Measurements from ENCODE around the gene KIAA1671.

Gene KIAA1671

DNA sequence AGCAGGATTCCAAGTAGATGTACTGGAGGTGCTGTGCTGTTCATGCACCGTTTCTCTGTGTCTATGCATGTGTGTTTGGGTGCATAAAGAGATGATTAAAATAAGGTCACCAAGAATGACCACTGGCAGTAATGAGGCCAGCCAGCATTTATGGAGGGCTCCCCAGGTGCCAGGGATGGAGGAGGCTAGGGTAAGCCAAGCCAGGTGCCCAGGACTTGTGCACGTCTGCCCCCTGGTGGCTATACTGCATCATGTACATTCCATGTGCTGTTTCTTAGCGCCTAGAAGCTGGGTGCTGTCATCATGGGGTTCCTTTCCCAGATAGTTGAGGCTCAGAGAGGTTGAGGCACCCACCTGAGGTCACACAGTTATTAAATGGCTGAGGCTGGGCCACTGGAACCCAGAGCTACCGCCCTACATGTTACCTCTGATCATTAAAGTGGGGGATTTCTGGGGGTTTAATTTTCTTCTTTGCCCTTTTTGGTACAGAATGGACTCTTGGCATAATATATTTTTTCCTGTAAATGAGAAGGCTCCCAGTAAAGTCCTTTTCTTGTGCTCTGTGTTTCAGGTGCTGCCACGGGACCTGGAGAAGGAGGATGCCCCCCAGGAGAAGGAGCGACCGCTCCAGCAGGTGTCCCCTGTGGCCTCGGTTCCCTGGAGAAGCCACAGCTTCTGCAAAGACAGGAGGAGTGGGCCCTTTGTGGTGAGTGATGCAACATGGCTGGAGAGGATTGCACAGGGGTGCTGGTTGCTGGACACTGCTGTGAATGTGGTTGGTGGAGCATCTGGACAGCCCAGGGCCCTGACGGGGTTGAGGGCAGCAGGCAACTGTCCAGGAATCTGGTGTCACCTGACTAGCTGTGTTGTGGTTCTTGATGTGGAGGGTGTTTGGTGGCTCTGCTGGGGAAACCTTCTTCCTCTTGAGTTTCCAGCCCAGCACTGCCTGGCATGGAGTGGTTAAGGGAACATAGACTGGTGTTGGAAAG lies 96.4 kb downstream of the KIAA1671 start:
- DNase-seq, result peak; percentile 76

DNA sequence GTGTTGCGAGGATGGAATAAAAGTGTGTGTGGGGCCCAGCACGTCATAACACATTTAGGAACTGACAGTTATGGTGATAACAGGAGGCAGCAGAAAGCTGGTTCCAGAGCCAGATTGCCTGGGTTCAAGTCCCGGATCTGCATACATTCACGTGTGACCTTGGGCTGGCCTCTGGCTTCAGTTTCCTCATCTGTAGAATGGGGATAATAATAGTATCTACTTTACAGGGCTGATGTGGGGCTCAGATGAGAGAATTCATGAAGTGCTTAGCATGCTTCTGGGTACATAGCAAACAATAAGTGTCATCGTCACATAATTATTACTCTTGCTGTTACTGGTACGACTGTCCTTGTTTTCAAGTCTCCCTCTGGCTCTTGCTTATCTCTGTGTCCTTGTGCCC lies 97.3 kb downstream of the KIAA1671 start:
- no peak for DNase-seq

DNA sequence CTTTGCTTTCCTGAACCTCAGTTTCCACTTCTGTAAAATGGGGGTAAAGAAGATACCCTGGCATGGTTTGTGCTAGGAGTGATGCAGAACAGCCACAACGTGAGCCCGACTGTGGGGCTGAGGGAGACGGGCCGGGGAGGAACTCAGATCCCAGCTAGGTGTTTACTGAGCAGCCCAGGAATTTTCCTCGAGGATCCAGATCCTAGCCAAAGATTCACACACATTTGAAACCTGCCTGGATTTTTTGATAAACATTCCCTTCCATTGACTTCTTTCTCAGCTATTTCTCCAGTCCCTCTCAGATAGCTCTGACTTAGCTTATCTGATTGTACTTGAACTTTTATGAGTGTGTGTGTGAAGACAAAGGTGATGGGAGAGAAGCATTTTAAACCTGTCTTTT lies 98.0 kb downstream of the KIAA1671 start:
- no peak for DNase-seq

DNA sequence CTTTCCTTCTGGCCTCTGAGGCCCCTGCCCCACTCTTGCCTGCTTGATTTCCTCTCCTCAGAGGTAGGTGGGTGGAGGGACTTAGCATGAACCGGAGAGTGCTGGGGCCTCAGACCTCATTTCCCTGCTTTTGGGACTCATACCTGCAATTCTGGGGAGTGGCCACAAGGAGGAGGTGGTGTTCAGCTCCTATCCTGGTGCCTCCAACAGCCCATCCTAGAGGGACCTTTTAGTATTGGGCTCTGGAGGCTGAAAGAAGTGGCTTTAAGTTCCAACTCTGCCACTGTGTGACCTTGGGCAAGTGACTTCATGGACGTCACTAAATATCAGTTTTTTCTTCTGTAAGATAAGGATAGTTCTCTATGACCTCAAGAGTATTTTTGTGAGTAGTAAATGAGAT lies 98.6 kb downstream of the KIAA1671 start:
- peak; percentile 51 for DNase-seq

DNA sequence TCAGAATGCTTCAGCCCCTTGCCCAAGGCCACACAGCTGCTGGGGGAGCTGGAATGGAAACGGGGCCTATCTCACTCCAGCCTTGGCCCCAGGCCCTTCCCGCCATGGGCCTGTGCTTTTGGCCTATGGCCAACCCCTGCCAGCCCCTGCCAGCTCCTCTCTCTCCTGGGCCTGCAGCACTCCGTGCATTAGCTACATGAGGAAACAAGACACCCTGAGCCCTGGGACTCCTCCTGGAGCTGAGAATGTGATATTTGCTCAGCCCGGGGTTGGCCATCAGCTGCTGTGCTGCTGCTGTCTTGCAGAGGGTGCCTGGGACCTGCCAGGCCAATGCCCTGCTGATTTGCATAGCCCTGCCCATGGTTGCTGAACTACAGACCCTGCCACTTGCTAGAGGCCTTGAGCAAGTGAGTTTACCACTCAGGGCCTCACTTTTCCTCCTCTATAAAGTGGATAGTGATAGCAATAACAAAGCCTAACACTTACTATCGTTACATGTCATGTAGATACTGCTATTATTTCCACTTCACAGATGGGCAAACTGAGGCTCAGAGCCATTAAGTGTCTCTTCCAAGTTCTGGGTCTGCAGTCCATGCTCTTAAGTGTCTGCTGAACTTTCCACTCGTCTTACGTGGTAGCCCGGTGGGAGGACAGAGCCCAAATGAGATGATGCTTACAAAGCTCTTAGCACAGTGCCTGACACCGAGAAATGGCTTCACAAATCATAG lies 99.6 kb downstream of the KIAA1671 start:
- peak; percentile 52 for DNase-seq

DNA sequence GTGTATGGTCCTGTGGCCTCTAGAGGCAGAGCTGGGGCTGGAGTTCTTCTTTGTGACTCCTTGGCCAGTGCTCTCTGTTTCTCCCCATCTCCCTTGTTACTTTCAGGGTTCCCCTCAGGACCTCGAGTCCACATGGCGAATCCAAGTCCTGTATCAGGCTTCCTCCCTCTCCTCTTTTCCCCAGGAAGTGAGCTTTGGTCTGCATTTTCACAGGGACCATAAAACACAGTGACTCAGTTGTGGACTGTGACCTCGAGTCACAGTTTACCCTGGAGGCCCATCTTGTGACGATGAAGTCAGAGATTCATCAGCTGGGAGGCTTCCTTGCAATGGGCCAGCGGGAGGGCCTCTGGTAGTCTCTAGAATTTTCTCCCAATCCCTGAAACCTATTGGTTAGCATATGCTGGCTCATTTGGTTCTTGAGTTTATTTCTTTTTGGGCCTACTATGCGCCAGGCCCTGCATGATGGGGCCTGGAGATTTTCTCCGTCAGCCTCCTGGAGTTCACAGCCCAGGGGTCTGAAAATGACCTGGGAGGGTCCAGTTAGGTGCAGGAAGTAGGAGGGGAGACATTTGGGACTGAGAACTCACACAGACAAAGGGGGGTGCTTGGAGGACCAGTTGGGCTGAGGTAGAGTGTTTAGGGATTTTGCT lies 100.8 kb downstream of the KIAA1671 start:
- DNase-seq, result peak; percentile 75

DNA sequence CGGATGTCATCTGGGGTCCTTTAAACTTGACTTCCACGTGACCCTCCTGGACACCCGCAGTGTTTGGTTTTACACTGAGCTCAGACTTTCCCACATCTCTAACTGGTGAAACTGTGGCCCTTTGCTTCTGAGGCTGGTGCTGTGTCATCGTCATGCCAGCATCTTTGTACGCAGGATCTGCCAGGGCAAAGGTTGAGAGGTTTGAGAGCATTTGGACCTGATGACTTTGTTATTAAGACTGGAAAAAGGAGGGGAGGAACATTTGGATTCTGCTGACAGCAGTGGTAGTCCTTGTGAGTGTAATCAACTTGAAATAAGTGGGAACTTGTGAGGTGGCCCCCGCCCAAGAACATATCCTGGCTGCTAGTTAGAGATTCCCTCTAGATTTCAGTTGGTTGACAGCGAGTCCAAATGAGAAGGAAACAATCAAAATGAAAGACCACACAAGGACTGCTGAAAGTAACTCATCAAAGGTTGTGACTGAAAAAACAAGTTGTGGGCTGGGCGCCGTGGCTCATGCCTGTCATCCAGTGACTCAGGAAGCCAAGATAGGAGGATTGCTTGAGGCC lies 102.5 kb downstream of the KIAA1671 start:
- DNase-seq, result peak; percentile 67

DNA sequence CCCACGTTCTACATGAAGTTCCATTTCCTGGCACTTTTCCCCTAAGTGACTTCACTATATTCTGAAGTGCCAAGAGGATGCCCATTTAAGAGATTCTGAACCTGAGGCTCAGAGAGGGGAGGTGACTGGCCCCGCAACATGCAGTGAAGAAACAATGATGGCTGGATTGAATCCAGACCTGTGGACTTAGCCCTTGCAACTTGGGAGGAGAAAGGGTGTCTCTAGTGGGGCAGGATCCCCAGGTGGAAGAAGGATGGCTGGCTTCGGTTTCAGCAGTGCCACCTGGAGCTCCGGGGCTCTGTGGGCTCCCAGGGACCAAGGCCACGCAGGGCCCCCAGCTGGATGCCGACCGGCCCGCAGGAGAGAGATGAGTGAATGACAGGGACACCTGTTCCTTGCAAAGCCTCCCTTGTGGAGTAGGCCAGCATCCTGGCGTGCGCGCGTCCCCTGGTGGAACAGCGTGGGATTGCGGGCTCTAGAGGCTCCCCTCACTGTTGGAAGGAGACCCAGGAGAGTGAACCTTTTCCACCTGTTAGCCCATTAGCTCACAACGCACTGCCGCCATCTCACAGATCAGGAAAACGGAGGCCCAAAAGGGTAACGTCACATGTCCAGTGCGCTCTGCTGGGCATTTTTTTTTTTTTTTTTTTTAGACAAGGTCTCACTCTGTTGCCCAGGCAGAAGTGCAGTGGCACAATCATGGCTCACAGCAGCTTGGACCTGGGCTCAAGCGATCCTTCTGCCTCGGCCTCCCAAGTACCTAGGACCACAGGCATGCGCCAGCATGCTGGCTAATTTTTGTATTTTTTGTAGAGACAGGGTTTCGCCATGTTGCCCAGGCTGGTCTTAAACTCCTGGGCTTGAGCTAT lies 104.7 kb downstream of the KIAA1671 start:
- peak; percentile 89 for DNase-seq

DNA sequence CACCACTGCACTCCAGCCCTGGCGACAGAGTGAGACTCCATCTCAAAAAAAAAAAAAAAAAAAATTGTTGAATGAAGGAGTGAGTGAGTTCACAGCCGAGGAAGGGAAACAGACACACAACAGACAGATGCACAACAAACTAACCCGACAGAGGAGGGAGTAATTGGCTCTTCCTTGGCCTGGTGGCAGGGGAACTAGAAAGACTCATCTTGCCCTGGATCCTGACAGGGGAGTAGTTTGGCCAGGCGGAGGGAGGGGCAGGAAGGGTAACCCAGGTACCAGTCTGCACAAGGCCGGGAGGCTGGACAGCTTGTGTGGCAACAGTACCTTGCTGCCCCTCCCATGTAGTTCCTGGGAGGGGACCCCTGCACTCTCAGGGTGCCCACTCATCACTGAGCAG lies 106.9 kb downstream of the KIAA1671 start:
- no peak for DNase-seq

DNA sequence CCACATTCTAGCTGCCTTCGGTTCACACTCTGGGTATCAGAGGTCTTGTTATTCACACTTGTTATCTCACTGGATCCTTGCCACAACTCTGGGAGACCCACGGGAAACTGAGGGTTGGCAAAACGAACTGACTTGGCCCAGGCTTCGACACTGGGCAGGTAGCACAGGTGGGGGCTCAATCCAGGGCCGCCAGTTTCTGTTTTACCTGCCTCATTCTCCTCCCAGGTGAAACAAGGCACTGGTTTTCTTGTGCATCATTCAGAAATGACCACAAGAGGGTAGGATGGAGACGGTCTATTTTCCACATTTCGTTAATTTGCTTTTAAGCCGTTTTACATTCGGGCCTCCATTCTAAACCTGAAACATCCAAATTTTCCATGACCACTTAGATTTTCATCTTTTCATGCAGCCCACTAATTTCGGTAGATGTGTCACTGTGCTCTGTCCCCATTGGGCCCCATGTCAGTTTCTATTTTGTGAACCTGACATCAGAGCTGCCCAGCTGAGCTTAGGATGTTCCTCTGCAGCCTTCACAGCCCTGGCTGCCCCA lies 108.1 kb downstream of the KIAA1671 start:
- DNase-seq, result no peak

DNA sequence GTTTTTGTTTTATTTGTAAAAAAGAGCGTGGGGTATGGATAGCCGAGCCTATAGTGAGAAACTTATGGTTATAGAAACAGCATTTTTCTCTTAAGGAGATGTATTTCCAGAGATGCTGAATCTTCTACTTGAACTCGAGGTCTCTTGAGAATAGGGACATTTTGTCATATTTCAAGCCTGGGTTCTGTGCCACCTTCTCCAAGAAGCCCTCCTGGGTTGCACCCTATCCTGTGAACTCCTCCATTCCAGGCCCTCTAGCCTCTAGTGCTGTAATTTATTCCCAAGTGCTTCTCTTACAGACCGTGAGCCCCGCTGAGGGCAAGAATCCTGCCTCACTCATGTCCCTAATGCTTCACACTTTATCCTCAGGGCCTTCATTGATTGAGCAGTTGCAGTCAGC lies 108.6 kb downstream of the KIAA1671 start:
- no peak for DNase-seq

DNA sequence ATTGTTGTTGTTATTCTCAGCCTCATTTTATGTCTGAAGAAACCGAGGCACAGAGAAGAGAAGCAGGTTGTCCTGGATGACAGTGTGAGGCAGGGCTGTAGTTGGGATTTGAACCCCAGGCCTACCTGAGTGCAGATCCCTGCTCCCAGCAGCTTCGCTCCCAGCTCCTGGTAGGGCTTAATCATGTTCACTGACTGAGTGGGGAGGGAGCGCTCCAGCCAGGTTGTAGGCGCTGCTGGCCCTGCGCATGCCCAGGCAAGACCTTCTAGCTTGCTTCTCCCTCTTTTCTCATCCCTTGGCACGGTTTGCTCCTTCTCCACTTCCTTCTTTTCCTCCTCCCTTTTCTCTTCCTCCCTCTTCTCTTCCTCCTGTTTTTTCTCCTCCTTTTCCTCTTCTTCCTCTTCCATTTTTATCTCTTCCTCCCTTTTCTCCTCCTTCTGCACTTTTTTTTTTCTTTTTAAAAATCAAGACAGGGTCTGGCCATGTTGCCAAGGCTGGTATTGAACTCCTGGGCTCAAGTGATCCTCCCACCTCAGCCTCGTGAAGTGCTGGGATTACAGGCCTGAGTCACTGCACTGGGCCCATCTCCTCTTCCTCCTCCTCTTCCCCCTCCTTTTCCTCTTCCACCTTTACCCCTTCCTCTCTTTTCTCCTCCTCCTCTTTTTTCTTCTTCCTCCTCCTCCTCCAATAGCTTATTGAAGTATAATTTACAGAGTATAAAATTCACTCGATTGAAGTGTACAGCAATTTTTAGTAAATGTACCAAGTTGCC lies 109.3 kb downstream of the KIAA1671 start:
- DNase-seq, result no peak

DNA sequence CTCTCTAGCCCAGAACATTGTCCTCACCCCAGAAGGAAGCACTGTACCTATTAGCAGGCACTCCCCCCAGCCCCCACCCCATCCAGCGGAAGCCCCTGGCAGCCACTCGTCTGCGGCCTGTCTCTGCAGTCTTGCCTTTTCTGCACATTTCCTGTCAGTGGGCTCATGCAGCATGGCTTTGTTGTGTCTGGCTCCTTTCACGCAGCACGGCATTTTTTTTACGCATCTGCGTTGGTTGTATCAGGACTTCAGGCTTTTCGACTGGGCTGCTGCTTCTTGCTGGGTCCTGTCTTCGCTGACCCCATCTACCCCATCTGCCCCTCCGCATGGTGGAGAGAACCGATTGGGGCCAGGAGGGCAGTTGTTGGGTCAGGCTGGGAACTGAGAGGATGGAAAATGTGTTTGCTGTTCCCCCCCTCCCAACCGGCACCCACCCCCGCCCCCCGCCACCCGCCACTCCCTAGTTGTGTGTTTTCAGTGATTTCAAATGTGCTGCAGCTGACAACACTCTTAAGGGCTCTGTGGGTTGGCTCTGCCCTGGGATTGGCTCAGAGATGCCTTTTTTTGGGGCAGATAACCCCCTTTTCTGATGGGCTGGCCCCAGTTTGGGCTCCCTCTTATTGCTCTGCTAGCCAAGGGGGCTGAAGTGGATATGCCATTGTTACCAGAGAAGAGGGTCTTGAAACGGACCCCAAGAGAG lies 110.0 kb downstream of the KIAA1671 start:
- peak; percentile 77 for DNase-seq

DNA sequence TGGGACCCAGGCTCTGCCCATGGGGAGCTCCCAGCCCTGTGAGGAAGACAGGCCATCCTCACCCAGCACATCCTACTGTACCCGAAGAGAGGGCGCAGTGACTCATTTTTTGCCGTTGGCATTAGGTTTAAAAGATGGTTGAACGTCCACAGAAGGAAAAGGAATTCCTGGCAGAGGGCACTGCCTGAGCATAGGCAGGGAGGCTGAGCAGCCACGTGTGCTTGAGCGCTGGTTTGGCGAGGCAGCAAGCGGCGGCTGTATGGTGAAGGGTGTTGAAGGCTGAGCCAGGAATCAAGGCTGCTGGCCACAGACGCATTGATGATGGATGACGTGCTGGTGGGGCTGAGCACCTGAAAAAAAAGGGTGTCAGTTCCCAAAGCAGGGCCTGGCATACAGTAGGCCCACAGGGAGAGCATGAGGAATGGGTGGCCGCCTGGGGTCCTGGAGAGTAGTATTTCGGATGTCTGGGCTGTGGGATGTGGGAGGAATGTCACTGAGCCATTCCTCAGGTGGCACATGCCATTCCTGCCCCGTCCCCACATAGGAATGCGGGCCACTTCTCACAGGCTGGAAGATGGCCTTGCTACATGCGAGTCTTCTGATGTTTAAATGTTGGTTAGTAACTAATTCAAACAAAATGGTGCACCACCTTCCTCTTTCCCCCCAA lies 112.5 kb downstream of the KIAA1671 start:
- DNase-seq, result no peak

DNA sequence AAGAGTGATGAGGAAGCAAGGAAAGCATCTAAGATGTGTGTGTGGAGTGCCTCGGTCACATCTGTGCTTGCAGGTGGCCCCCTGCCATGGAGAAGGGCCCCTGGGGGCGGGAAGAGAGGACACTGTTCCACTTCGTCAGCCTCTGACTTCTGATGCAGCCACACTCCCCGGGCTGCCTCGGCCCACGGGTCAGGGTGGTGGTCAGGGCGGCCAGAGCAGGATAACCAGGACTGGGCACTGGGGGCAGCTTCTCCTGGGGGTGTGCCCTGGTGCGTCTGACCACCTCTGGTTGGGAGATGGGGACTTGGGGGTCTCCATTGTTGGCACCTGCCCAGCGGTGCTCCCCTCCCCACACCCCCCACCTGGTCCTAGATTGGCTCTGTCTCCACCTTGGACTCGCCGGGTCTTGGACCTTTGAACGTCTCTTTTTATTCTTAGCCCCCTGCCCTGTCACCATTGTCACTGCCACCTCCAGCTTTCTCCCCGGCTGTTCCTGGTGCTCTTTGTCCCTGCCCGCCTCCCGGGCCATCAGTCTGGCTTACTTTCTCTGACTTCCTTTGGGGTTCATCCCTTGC lies 114.4 kb downstream of the KIAA1671 start:
- DNase-seq, result no peak

DNA sequence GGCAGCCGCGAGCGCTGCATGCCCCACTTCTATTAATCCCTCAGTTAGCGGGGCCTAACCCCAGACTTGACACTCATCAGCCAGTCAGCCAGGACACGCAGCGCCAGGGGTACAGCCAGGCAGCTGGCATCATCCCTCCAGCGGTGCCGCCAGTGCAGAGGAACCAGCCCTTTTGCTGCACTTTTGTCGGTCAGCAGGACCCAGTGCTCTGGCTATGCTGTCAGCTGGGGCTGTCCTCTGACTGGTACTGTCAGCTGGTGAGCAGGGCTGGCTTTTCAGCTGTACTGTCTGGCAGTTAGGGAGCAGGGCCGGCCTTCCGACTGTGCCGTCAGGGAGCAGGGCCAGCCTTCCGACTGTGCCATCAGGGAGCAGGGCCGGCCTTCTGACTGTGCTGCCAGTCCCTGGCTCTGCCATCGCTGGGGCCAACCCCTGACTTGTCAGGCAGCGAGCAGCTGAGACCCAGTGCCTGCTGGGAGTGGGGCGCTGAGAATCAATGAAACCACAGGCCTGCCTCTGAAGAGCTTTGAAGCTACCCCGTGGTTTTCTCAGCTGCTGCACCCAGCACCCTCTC lies 115.4 kb downstream of the KIAA1671 start:
- no peak for DNase-seq

DNA sequence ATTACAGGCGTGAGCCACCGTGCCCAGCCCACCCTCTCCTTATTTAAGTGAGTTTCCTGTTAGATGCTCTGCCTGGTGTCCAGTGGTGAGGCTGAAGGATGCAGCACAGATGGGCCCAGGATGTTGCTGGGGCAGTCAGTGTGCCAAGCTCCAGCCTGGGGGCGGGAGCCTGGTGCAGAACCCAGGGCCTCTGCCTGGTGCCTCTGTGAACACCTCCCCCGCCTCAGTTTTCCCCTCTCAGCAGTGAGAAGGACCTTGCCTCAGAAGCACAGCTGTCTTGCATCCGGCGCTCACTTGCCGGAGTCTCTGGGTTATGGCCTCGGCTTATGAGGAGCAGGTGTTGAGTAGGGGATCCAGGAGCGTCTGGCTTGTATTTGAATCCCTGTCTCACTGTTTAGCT lies 116.2 kb downstream of the KIAA1671 start:
- no peak for DNase-seq

DNA sequence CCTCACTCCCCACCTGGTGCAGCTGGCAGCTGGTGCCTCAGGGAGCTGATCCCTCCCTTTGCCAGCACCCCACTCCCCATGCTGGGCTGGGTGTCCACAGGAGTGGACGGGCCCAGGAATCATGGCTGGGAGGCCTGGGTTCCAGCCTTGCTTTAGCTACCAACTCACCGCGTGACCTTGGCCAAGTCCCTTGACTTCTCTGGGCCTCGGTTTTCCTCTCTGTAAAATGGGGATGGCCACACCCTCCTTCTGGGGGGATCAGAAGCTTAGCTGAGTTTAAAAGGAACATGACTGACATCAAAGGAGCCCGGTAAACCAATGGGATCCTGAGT lies 116.9 kb downstream of the KIAA1671 start:
- no peak for DNase-seq
